Naive thymus-derived CD8-positive, alpha-beta T cell (primary cell): ENCODE data around the gene SLC6A6. TPM values are rescaled to one million over a fixed set of nuclear protein-coding genes. Genes with fewer than 3 reads are reported as not detected.

Experiments used
- ATAC-seq, 2 donors: fragments of 150-1000 bp; cut with Tn5 transposase in 1 of 2; sonication (Bioruptor Pico), chemical (Tn5 transposase) in 1 of 2; 1 replicate in 1 of 2; 2 replicates in 1 of 2; pipeline ENCODE4 v1.10.0; 2021; ENCODE audit warnings: mild to moderate bottlenecking in 2 of 2, moderate library complexity in 2 of 2
- POLR2A ChIA-PET: fragments of 350-600 bp; sonication (Branson Sonifier 250); formaldehyde crosslinking; loops from one replicate; lab custom pipeline; 2021; ENCODE audit warnings: antibody characterized with exemption; lab: Charles Lee
- DNase-seq, 10 donors: peaks; one replicate each; pipeline versions ENCODE4 v3.0.0 to v3.0.0-alpha.2; 2020 to 2022
- H3K27ac Mint-ChIP-seq, 10 donors: one replicate each; pipeline ENCODE4 v1.8.0; 2020 to 2022; ENCODE audit warnings: mild to moderate bottlenecking in 10 of 10, mixed read lengths in 10 of 10, moderate library complexity in 4 of 10, inconsistent platforms in 1 of 10
- H3K27me3 Mint-ChIP-seq, 5 donors: one replicate each; pipeline ENCODE4 v1.8.0; 2021 to 2022; ENCODE audit warnings: mixed read lengths in 5 of 5
- H3K36me3 Mint-ChIP-seq, 3 donors: one replicate each; pipeline ENCODE4 v1.8.0; 2020 to 2022; ENCODE audit warnings: mixed read lengths in 3 of 3, mild to moderate bottlenecking in 2 of 3, inconsistent platforms in 1 of 3
- H3K4me1 Mint-ChIP-seq, 4 donors: one replicate each; pipeline ENCODE4 v1.8.0; 2021 to 2022; ENCODE audit warnings: mixed read lengths in 4 of 4
- H3K4me3 Mint-ChIP-seq, 10 donors: one replicate each; pipeline ENCODE4 v1.8.0; 2020 to 2022; ENCODE audit warnings: mild to moderate bottlenecking in 10 of 10, mixed read lengths in 10 of 10, moderate library complexity in 6 of 10, inconsistent platforms in 1 of 10
- H3K9me3 Mint-ChIP-seq, 9 donors: one replicate each; pipeline ENCODE4 v1.8.0; 2020 to 2022; ENCODE audit warnings: mixed read lengths in 9 of 9, mild to moderate bottlenecking in 3 of 9, inconsistent platforms in 1 of 9, moderate library complexity in 1 of 9
- polyA plus RNA-seq, 3 donors: library from polyadenylated mRNA; unstranded; fragments of 300-500 nt; fragmentation: Illumina TruSeq; gene quantifications; one replicate each; pipeline ENCODE4 v1.2.3, GENCODE V29; 2021
- total RNA-seq, 8 experiments: library from RNA in 2 of 8; stranded (reverse) in 2 of 8; gene quantifications; one replicate each; pipeline ENCODE4 v1.2.3 and lab custom pipeline; 2021 to 2026

The SLC6A6 gene
- total and polyA plus RNA-seq, 5 experiments from 2014 or later: 2.1 to 43.7 (median 5.0) TPM

DNA sequence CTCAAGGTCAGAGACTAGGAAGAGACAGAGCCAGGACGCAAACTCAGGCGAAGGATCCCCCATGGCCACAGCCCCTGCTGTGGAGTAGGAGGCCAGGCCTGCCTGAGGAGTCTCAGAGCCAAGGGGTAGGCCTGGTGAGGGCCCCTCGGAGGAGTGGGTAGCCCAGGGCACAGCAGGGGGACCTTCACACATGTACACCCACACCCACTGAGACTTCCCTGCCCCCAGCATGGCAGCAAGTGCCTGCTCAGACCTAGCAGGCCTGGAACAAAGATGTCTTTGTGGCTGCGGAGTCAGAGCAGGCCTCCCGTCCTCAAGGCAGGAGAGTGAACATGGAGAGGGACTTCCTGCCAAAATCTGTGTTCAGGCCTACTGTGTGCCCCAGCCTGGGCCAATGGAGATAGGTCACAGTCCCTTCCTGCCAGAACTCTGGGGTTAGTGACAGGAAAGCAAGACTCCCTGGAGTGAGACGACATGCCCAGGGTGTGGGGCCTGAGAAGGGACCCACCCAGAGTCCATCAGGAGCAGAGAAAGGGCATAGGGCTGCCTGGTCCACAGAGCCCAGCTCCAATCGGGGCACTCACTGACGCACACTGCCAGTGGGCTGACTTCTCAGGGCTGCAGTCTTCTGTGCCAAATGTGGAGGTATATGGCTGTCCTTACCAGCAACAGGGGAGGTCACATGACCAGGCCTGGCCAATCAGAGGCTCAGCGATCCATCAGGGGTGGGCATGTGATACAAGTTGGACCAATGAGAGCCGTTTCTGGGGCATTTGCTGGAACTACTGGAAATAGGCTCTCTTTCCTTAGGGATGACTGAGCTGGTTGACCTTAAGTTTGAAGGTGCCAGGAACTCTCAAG is 135.4 kb downstream of the SLC6A6 start:
- DNase-seq (peak in 1 of 10 donors; percentile 45), ATAC-seq (no peak)
- POLR2A ChIA-PET: no interaction called here
- Mint-ChIP-seq H3K36me3 (no peaks in the 10 kb centered on the region), H3K27me3 (peaks cover 0 to 12% (median 4%) of the 10 kb centered on the region in 5 donors), H3K27ac (no peak overlapping the region), H3K9me3 (no peaks in the 10 kb centered on the region), H3K4me1 (peaks cover 0 to 2% (median 0%) of the 10 kb centered on the region in 4 donors), H3K4me3 (no peak overlapping the region)

DNA sequence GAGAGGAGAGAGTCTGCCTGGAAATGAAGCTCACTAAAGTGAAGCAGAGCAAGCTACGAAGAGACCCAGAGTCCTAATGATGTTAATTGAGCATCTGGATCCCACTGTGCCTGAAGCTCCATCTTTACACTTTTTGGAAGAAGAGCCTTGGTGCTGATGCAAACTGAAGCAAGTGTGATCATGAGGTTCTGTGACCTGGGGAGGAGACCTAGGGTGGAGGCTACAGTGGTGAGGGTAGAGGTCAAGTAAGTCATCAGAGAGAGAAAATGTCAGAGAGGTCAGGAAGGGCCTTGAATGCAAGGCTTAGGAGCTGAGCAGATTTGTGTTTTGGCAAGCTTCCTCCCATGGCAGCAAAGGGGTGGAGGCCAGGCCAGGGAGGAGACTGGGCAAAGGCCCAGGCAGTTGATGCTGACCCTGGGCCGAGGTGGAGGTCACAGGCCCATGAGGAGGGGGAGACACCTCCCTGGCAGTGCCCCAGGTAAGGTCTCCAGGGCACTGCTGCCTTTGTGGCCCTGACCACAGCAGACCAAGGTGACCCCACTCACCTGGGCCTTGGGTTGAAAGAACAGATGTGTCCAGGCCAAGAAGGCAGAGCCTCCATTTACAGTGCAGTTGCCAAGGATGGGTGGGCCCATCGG is 136.2 kb downstream of the SLC6A6 start:
- DNase-seq (peak in 1 of 10 donors; percentile 30), ATAC-seq (no peak)
- H3K27ac Mint-ChIP-seq: no peak overlapping the region
- peaks cover 0 to 2% (median 0%) of the 10 kb centered on the region in 4 donors for H3K4me1 Mint-ChIP-seq
- POLR2A ChIA-PET: no interaction called here
- H3K9me3 Mint-ChIP-seq: no peaks in the 10 kb centered on the region
- peaks cover 0 to 4% (median 0%) of the 10 kb centered on the region in 5 donors for H3K27me3 Mint-ChIP-seq
- H3K36me3 Mint-ChIP-seq: no peaks in the 10 kb centered on the region
- H3K4me3 Mint-ChIP-seq: no peak overlapping the region

Other genes starting within 250 kb of the SLC6A6 start
- gene XPC, start 224.0 kb upstream of the SLC6A6 start, total RNA-seq: 10 to 100 TPM; 90.9 to 95.2 TPM
- gene XPC, start 224.0 kb upstream of the SLC6A6 start, polyA plus RNA-seq: 10 to 100 TPM; 28.5 to 49.6 (median 49.4) TPM
- gene LSM3, start 223.8 kb upstream of the SLC6A6 start, total RNA-seq: 10 to 100 TPM; 10.4 to 11.6 TPM
- 10 to 100 TPM; 20.8 to 26.5 (median 24.8) TPM for gene LSM3, start 223.8 kb upstream of the SLC6A6 start, polyA plus RNA-seq
- not detected for gene GRIP2, start 137.7 kb downstream of the SLC6A6 start, total RNA-seq
- not detected for gene GRIP2, start 137.7 kb downstream of the SLC6A6 start, polyA plus RNA-seq
- 10 to 100 TPM; 43.0 to 47.1 TPM for gene CCDC174, start 249.2 kb downstream of the SLC6A6 start, total RNA-seq
- 10 to 100 TPM; 16.6 to 26.2 (median 22.8) TPM for gene CCDC174, start 249.2 kb downstream of the SLC6A6 start, polyA plus RNA-seq